RWPE2 (cell line): ENCODE results near the gene PID1.

ENCODE experiments used
- ATAC-seq: fragments of 200-7000 bp; cut with Tn5 transposase; 3 replicates; pipeline ENCODE4 v1.9.1; 2021; ENCODE audit warnings: low read depth
- DNase-seq: peaks from one replicate; pipeline ENCODE4 v3.0.0-alpha.2; 2020; ENCODE audit warnings: low spot score
- H3K27ac ChIP-seq: fragments of 450-650 bp; 2 replicates; pipeline ENCODE4 v1.5.1; 2017; ENCODE audit warnings: mild to moderate bottlenecking; ENCODE audit not compliant: poor library complexity, severe bottlenecking
- H3K27me3 ChIP-seq: fragments of 250-450 bp; sonication (Bioruptor Pico); 2 replicates; pipeline ENCODE4 v1.5.1; 2021; ENCODE audit warnings: mild to moderate bottlenecking, moderate library complexity; ENCODE audit not compliant: insufficient read depth, poor library complexity, severe bottlenecking
- H3K36me3 ChIP-seq: fragments of 250-450 bp; sonication (Bioruptor Pico); 2 replicates; pipeline ENCODE4 v1.5.1; 2020; ENCODE audit warnings: low read depth, mild to moderate bottlenecking, moderate library complexity
- H3K4me1 ChIP-seq: fragments of 250-450 bp; sonication (Bioruptor Pico); 2 replicates; pipeline ENCODE4 v1.5.1; 2021; ENCODE audit warnings: mild to moderate bottlenecking, moderate library complexity; ENCODE audit not compliant: insufficient read depth, poor library complexity, severe bottlenecking
- H3K4me3 ChIP-seq: fragments of 250-450 bp; sonication (Bioruptor Pico); 2 replicates; pipeline ENCODE4 v1.5.1; 2021; ENCODE audit warnings: mild to moderate bottlenecking, moderate library complexity; ENCODE audit not compliant: severe bottlenecking
- H3K9me3 ChIP-seq: fragments of 250-450 bp; sonication (Bioruptor Pico); 2 replicates; pipeline ENCODE4 v1.5.1; 2021; ENCODE audit warnings: mild to moderate bottlenecking, moderate library complexity; ENCODE audit not compliant: severe bottlenecking
- CTCF ChIP-seq: fragments of 450-650 bp; IDR thresholded peaks from one replicate; pipeline ENCODE4 v1.5.1; 2017; ENCODE audit warnings: mild to moderate bottlenecking, moderate library complexity; ENCODE audit not compliant: poor library complexity, severe bottlenecking

Gene PID1

GRCh38 chr2:229048134-229048533 is 223.0 kb downstream of the PID1 start:
- no peak for TF ChIP-seq CTCF
- no peak for DNase-seq
- Histone ChIP-seq H3K9me3 (no peaks in the 10 kb centered on the region), H3K4me1 (no peaks in the 10 kb centered on the region), H3K27ac (no peak overlapping the region), H3K27me3 (no peaks in the 10 kb centered on the region), H3K36me3 (no peaks in the 10 kb centered on the region), H3K4me3 (no peak overlapping the region)
- no peak for ATAC-seq

- no peak for DNase-seq
Measured at GRCh38 chr2:229045671-229046070, 225.4 kb downstream of the PID1 start.

GRCh38 chr2:229044581-229044980 is 226.5 kb downstream of the PID1 start:
- DNase-seq = no peak
- H3K27ac ChIP-seq = no peak overlapping the region

More at GRCh38 chr2:229045671-229046070, 225.4 kb downstream of the PID1 start:
- ATAC-seq = no peak
- H3K36me3 ChIP-seq = no peaks in the 10 kb centered on the region
- no peak overlapping the region for H3K27ac ChIP-seq
- no peak overlapping the region for H3K4me3 ChIP-seq
- no peaks in the 10 kb centered on the region for H3K9me3 ChIP-seq
- no peaks in the 10 kb centered on the region for H3K4me1 ChIP-seq
- no peak for TF ChIP-seq CTCF
- H3K27me3 ChIP-seq = no peaks in the 10 kb centered on the region

GRCh38 chr2:229043681-229044080 is 227.4 kb downstream of the PID1 start:
- no peaks in the 10 kb centered on the region for H3K36me3 ChIP-seq
- H3K4me1 ChIP-seq = no peaks in the 10 kb centered on the region
- H3K9me3 ChIP-seq = no peaks in the 10 kb centered on the region
- no peak overlapping the region for H3K4me3 ChIP-seq
- no peaks in the 10 kb centered on the region for H3K27me3 ChIP-seq
- TF ChIP-seq CTCF = no peak
- ATAC-seq = no peak
- DNase-seq = no peak
- H3K27ac ChIP-seq = no peak overlapping the region

More at GRCh38 chr2:229044581-229044980, 226.5 kb downstream of the PID1 start:
- no peak overlapping the region for H3K4me3 ChIP-seq
- no peaks in the 10 kb centered on the region for H3K9me3 ChIP-seq
- no peak for TF ChIP-seq CTCF
- ATAC-seq = peak; percentile 64
- no peaks in the 10 kb centered on the region for H3K27me3 ChIP-seq
- H3K36me3 ChIP-seq = no peaks in the 10 kb centered on the region
- H3K4me1 ChIP-seq = no peaks in the 10 kb centered on the region

GRCh38 chr2:229042349-229042748 is 228.7 kb downstream of the PID1 start:
- H3K4me1 ChIP-seq = no peaks in the 10 kb centered on the region
- ATAC-seq = no peak
- H3K9me3 ChIP-seq = no peaks in the 10 kb centered on the region
- no peak overlapping the region for H3K4me3 ChIP-seq
- TF ChIP-seq CTCF = no peak
- H3K27ac ChIP-seq = no peak overlapping the region
- H3K27me3 ChIP-seq = no peaks in the 10 kb centered on the region
- no peak for DNase-seq
- H3K36me3 ChIP-seq = no peaks in the 10 kb centered on the region
